Spleen (tissue), 7 donors: ENCODE data around the gene IRAK1.

Source experiments
- CTCF ChIP-seq, 11 experiments: fragments of 200-600 bp in 7 of 11; fragments of 450-650 bp in 4 of 11; sonication (generic) in 4 of 11; IDR thresholded peaks in 8 of 11; conservative IDR thresholded peaks in 3 of 11; 1 replicate in 7 of 11; 2 replicates in 4 of 11; pipeline versions ENCODE4 v1.4.0 to v1.8.0; 2016 to 2021; ENCODE audit warnings: antibody characterized with exemption in 11 of 11, inconsistent platforms in 4 of 11, mild to moderate bottlenecking in 1 of 11
- POLR2A ChIP-seq, 3 donors: fragments of 450-650 bp; IDR thresholded peaks; one replicate each; pipeline ENCODE4 v1.5.1; 2017; ENCODE audit warnings: antibody characterized with exemption in 3 of 3, mild to moderate bottlenecking in 1 of 3
- donor health status: DM: no; HTN: no; CAD: no; lungs with moderate emphysema.
- donor health status: DM: no; HTN: no; CAD: no.
- donor health status: DM: no; HTN: no; CAD: no.

- TF ChIP-seq POLR2A (IDR thresholded peaks at IDR 0.05) (no peak), CTCF (IDR thresholded peaks at IDR 0.05 in 8 of 11, conservative IDR thresholded peaks at IDR 0.05 in 3 of 11) (no peak)
Measured at GRCh38 chrX:154058214-154058997, 38.7 kb upstream of the IRAK1 start.
